GM19463 (cell line): ENCODE measurements around the gene LCE1D.

Source experiments
- ATAC-seq: cut with Tn5 transposase; IDR thresholded peaks from one replicate; pipeline ENCODE4 v1.9.1; 2021; ENCODE audit warnings: mild to moderate bottlenecking, moderate library complexity; ENCODE audit not compliant: unreplicated experiment

LCE1D gene

DNA sequence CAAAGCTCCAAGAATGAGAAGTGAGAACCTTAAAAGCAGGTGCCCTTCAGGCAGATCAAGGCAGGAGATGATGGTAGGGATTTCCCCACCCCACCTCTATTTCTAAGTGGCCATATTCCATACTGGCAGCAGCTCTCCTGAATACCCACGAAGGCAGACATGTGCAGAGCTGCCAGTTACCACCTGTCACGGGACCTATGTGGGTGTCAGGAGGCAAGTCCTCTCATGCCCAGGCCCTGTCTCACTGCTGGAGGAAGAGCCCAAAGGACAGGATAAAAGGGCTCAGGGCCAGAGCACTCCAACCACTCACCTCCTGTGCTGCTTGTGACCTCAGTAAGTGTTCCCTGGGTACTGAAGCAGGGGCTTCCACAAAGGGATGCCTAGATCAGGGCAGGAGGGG lies 14.5 kb downstream of the LCE1D start:
- no peak for ATAC-seq

DNA sequence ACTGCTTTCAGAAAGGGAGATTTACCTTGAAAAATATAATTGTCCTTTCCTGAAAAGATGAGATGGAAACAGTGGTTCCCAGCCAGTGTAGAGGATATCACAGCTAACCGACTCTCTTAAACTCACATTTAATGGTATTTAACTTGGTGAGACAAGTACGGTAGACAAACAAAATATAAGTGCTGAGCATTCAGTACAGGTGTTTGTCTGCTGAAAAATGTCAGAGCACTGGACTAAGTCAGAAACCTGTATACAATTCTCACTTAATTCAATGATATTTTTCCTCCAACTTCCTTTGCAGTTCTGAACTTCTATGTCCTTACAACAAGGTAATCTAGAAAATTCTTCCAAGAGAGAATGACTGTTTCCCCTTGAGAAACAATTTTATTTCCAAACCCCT lies 15.2 kb downstream of the LCE1D start, which contains the start of gene LCE1B:
Gene LCE1B (plus strand): TSS at position 301 of the 400 bp plus-strand sequence. CDS start 476 bp downstream, outside the sequence.
- ATAC-seq, result no peak

DNA sequence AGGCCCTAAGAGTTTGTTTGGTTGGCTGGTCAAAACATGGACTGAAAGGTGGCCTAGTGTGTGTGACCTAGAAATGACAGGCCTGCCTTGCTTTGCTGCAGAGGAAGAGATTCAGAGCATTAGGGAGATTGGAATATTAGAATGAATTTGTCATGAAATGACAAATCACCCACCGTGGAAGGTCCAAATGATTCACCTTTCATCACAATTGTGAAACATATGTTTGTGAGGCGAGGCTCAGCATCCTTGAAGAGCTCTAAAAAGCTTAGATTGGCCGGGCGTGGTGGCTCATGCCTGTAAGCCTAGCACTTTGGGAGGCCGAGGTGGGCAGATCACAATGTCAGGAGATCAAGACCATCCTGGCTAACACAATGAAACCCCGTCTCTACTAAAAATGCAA lies 20.8 kb downstream of the LCE1D start:
- ATAC-seq, result no peak

DNA sequence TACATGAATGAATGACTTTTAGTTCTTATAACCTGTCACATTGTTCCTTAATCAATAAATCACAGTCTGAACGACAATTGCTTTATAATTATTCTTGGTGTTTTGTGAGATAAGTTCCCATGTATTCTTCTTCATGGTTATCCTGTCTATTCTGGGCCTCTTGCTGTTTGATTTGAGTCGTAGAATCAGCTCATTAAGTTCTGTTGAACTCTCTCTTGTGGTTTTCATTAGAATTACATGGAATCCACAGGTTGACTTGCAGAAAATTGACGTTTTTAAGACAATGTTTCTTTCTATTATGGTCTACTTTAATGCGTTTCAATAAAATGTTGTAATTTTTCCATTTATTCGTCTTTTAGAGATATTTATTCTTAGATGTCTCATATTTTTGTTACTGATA lies 26.8 kb downstream of the LCE1D start:
- ATAC-seq, result no peak

DNA sequence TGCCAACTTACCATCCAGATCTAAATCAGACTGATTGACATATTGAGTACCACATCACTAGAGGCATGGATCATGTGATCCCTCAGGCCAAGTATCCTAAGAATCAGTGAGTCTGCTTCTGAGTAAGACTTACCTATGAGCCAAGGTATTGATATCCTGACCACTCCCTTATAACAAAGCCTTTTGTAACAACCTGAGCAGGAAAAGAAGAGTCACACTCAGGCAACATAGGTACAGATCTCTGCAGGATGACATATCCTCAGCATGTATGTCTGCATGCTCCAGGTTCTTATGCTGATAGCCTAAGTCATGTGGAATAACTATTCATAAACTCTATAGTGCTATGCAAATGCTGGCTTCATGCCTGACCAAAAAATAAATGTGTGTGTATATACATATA lies 28.4 kb downstream of the LCE1D start:
- no peak for ATAC-seq

DNA sequence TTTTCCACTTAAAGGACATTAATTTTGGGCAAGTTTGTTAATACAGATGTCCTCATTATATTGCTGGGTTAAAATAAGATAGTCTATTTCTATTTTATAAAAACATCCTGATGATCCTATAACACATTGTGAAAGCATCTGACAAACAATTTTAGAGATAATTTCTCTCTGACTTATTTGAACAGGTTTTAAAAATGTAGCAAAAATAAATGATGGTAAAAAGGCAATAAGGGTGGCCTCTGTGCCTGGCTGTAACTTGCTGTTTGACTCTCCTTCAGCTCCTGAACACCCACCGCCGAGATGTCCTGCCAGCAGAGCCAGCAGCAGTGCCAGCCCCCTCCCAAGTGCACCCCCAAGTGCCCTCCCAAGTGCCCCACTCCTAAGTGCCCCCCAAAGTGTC lies 30.7 kb downstream of the LCE1D start, which contains the start of gene LCE1A:
Gene LCE1A (plus strand): TSS at position 301 of the 400 bp plus-strand sequence. CDS start 0 bp downstream, at position 301.
- ATAC-seq, result no peak

DNA sequence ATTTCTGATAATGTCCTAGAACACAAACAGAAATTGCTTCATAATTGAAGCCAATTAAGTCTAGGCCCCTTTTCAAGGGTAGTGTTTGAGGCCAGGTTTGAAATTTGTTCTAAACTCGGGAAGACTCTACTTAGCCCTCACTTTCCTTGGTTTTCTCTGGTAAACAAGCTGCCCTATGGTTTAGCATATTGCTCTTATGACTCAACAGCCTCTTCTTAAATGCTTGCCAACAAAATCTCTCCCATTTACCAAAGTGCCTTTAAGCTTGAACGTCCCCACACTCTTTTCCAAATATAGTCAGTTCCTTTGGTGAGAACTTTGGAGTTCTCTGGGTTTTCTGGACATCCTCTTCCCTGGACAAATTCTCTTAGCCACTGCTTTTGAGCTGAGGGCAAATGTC lies 40.3 kb downstream of the LCE1D start:
- no peak for ATAC-seq

DNA sequence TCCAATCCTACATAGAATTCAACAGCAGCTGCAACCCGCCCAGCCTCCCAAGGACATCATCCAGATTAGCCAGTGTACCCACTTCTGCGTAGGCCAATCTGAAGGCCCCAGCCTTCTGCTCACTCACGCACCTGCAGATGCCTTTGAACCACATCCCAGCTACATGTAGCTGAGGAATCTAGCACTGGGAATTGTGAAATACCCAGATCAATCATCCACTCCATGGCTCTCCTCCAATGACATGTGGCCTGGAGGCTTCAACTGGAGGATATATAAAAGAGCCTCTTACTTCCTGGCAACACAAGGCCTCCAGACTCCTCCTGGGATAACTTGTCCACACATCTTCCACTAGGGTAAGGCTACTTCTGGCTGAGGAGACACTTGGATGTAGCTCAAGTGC lies 46.0 kb downstream of the LCE1D start, which contains the start of gene LCE6A:
Gene LCE6A (plus strand): TSS at position 301 of the 400 bp plus-strand sequence. CDS start 665 bp downstream, outside the sequence.
- ATAC-seq, result no peak
